GM18505 (cell line): Measurements from ENCODE around the gene PRPSAP2.
"Not testable (repeated sequence)": the region's sequence is repeated elsewhere in the genome, so short reads cannot be mapped to it uniquely, and the experiment has no call there.

Experiments used
- ATAC-seq: cut with Tn5 transposase; IDR thresholded peaks from one replicate; pipeline ENCODE4 v1.9.1; 2021; ENCODE audit not compliant: unreplicated experiment
- POLR2A ChIP-seq: IDR thresholded peaks from 4 replicates; pipeline ENCODE4 v1.6.1; 2011; ENCODE audit warnings: borderline replicate concordance; ENCODE audit not compliant: insufficient read depth, insufficient read length; ENCODE audit errors: extremely low read depth

PRPSAP2 gene

DNA sequence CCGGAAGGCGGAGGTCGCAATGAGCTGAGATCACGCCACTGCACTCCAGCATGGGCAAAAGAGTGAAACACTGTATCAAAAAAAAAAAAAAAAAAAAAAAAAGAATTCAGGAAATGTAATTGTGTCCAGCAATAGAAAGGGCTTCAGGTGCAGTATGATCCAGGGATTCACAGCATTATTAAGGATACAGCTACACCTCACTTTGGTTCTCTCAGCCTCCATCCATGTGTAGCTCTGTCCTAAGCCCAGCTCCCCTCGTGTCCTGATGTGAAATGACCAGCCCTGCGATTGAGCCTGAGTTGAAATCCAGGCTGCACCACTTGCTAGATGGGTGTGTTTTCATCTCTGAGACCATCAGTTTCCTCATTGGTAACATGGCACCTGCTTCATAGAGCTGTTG is 97.1 kb downstream of the PRPSAP2 start:
- ATAC-seq, result no peak
- no peak for TF ChIP-seq POLR2A

DNA sequence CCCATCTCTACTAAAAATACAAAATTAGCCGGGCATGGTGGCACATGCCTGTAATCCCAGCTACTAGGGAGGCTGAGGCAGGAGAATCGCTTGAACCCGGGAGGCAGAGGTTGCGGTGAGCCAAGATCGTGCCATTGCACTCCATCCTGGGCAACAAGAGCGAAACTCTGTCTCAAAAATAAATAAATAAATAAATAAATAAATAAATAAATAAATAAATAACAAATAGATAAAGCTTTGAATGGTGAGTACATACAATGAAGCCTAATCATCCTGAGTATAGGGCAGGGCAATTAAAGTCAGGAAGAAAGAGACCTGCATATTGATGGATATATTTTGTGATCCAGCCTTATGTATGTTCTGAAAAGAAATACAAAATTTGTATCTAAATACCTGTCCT is 98.1 kb downstream of the PRPSAP2 start:
- ATAC-seq, result not testable (repeated sequence)

DNA sequence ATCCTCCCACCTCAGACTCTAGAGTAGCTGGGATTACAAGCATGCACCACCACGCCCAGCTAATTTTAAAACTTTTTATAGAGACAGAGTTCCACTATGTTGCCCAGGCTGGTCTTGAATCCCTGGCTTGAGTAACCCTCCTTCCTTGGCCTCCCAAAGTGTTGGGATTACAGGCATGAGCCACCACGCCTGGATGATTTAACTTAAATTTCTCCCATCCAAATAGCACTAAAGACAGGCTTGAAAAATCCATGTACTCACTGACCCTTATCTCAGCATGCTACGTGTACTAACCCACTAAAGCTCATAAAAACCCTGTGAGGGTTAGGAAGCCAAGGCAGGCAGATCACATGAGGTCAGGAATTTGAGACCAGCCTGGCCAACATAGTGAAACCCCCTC is 98.7 kb downstream of the PRPSAP2 start:
- ATAC-seq, result no peak
- TF ChIP-seq POLR2A, result no peak

DNA sequence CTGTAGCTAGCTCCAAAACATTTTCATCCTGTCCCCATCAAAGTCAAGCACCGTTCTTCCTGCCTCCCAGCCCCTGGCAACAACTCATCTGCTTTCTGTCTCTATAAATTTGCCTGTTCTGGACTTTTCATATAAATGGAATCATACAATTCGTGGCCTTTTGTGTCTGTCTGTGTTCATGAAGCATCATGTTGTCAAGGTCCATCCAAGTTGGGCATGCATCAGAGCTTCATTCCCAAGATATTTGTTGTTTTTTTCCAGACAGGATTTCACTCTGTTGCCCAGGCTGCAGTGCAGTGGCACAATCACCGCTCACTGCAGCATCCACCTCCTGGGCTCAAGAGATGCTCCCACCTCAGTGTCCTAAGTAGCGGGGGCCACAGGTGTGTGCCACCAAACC is 99.9 kb downstream of the PRPSAP2 start:
- ATAC-seq, result no peak
- TF ChIP-seq POLR2A, result no peak

DNA sequence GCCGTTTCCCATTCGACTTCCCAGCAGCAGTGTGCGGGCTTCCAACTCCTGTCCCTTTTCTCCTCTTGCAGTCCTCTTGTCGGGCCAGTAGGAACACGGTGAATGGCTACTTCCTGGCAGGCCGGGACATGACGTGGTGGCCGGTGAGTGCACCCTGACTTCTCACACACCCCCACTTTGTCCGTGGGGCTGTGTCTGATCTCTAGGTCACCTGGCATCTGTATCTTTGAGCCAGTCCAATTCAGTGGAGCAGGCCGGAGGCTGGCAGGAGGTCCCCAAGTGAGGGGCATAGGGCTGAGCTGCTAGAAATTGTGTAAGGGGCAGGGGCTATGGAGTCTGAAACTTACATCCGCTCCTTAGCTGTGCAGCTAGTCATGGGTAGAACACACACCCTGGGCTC is 100.7 kb downstream of the PRPSAP2 start:
- TF ChIP-seq POLR2A, result no peak
- ATAC-seq, result no peak

DNA sequence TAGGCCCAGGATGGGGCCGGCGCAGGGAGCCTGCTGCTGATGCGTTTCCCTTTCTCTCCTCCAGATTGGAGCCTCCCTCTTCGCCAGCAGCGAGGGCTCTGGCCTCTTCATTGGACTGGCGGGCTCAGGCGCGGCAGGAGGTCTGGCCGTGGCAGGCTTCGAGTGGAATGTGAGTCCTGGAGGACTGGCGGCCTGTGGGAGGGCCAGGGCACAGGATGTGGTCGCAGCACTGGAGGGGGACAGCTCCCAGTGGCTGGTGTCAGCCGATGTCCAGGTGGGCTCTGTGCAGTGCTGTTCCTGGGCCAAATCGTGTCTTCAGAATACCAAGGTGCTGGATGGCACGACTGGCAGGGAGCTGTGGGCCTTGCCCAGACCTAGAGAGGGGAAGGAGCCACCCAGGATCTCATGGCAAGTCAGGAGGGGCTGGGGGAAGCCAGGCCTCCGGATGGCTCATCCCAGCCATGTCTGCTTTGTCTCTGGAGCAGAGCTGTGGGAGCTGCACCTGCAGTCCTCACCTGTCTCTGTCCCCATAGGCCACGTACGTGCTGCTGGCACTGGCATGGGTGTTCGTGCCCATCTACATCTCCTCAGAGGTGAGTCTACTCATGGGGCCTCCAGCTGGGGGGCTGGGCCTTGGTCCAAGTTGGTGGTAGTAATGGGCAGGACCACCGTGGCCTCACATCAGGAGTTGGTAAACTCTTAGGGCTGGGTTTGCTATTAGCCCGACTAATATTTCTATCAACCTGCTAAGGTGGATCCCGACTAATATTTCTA is 101.3 kb downstream of the PRPSAP2 start:
- no peak for TF ChIP-seq POLR2A
- no peak for ATAC-seq

DNA sequence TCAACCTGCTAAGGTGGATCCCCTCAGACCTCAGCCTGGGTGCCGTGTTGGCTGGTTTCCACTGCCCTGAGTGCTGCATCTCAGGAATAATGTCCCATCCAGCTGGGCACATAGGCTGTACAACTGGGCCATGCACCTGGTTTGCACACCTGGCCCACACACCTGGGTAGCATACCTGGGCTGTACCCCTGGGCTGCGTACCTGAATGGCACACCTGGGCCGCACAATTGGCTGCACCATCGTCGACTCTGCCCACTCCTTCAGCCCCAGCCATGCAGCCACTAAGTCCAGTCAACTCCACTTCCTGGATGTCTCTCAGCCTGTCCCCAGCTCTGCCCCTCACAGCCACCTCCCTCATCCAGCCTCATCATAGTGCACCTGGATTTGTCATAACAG is 101.9 kb downstream of the PRPSAP2 start:
- no peak for ATAC-seq
- no peak for TF ChIP-seq POLR2A

DNA sequence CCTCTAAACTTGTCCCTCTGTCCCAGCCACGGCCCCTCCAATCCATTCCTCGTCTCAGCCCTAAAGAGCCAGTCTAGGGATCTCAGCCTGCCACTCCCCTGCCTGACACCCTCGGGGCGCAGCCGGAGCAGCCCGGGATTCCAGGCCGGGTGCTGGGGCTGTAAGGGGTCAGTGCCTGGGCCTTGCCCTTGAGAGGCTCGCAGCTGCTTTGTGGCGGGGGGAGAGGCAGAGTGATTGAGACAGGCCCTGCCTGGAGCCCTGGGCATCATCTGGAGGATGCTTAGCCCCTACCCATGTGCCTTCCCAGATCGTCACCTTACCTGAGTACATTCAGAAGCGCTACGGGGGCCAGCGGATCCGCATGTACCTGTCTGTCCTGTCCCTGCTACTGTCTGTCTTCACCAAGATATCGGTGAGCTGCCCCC is 102.3 kb downstream of the PRPSAP2 start:
- TF ChIP-seq POLR2A, result no peak
- ATAC-seq, result no peak

DNA sequence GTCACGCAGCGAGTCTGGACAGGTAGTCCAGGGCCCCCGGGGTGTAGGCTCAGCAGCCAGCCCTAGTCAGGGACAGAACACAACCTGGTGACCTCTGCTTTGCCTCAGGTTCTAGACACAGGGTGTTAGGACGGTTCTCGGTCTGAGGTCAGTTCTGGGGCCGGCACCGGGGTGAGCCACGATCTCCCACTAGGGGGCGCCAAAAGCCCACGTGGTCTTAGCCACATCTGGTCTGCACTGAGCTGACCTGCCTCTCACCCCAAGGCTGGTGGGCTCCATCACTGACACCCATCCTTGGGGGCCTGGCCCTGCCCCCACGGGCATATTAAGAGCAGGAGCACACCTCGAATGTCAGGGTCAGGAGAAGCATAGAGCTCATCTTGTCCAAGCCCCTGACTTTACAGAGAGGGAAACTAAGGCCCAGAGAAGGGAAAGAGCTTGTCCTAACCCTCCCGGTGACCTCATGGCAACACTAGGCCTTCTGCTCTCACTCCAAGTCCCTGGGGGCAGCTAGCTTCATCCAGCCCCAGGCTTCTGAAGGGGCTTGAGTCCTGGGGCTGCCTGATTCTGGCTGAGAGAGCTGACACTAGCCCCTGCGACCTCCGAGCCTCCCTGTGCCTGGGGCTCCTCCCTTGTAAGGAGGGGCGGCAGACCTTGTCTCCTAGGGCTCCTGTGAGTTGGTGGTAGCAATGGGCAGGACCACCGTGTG is 103.0 kb downstream of the PRPSAP2 start:
- no peak for TF ChIP-seq POLR2A
- ATAC-seq, result no peak

DNA sequence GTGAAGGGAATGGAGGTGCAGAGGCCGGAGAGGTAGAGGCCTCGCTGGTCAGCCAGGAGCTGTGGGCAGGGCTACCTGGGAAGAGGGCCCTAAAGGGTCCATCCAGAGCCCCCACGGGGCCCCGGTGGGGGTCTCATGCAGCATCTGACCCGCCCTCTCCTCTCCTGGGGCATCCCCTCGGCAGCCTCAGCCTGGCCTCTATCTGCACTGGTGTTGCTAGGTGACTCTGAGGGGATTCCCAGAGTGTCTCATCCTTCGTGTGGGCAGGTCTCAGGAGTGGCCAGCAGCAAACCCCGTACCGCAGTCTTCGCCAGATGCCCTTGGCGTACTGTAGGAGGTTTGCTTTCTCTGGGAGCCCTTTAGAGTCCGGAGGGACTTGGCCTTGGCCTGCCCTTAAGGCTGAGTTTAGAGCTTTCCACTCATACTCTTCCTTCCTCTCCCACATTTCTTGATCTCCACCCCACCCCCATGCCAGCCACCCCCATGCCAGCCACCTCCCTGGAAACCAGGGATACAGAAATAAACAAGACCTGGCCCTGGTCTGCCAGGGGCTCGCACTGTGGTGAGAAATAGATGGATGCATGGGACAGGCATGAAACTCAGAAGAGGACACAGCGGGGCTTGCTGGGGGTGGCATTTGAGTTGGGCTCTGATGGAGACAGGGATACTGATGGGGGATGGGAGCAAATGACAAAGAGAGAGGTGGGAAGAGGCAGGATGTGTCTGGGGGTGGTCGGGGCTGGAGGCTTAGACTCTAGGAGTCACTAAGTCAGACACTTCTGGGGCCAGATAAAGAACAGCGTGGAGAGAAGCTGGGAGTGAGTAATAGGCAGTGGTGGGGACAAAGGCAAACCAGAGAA is 103.9 kb downstream of the PRPSAP2 start:
- no peak for TF ChIP-seq POLR2A
- no peak for ATAC-seq

DNA sequence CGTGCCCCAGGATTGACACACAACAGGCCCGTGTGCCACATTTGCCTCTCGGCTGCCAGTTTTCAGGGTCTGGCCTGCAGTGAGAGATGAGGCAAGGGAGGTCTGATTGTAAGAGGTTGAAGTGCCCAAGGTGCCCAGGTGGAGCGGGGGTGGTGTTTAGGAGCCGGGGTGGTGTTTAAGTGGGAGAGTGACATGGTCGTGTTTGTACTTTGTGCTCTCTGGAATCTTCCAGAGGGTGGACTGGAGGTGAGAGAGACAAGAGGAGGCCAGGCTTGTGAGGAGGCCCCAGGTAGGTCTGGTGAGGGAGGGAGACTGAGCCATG is 104.5 kb downstream of the PRPSAP2 start:
- ATAC-seq, result no peak

DNA sequence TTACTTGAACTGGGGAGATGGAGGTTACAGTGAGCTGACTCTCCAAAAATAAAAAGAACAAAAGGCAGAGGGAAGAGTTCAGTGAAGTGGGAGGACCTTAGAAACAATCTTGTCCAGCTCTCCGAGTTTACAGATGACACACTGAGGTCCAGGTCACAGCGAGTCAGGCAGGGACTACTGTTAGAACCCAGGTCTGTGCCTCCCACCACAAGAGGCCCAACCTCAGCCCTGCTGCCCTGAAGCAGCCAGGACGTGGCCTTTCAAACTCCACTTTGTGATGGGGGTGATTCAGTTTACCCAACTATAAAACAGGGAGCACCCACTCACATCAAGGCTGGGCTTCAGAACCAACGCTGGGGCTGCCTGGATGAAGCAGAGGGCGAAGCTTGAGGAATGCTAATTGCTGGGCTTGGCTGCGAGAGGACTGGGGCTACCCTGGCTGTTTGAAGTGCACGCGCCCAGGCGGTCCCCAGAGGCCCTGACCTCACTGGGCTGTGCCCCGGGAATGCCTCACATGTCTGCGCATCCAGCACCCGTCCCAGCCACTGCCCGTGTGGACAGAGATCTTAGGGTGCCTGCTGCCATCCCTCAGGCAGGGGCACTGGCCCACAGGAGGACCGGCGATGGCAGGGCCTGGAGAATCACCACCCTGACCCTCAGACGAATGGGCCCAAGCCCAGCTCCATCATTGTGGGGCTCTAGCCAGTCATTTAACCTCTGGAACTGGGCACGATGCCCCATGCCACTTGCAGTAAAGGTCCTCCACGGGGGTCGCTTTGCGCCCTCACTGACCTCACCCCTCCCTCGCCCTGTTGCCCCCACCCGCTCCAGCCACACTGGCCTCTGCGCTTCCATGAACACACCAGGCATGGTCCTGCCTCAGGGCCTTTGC is 105.4 kb downstream of the PRPSAP2 start:
- no peak for TF ChIP-seq POLR2A
- ATAC-seq, result no peak

More for the DNA sequence above, 104.5 kb downstream of the PRPSAP2 start:
- no peak for TF ChIP-seq POLR2A

DNA sequence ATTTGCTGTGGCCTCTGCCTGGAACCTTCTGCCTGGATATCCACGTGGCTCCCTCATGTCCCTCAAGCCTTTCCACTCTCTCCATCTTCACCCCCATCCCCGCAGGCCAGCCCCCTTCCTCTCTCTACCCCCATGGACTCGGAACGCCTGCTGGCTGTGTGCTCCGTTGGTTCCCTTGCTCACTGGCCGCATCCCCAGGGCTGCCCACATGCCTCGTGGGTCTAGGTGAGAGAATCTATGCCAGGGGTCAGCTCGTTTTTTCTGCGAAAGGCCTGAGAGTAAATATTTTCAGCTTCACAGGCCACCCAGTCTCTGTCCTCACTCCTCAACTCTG is 106.1 kb downstream of the PRPSAP2 start:
- TF ChIP-seq POLR2A, result no peak

More for the DNA sequence above, 106.1 kb downstream of the PRPSAP2 start:
- no peak for ATAC-seq
